GM21723 (cell line): ENCODE results near the gene TIAL1.
"Not testable (repeated sequence)": the region's sequence is repeated elsewhere in the genome, so short reads cannot be mapped to it uniquely, and the experiment has no call there.

Source experiments
- ATAC-seq: cut with Tn5 transposase; IDR thresholded peaks from one replicate; pipeline ENCODE4 v1.9.1; 2021; ENCODE audit warnings: mild to moderate bottlenecking, moderate library complexity; ENCODE audit not compliant: unreplicated experiment

Gene TIAL1

GRCh38 chr10:119616882-119617570, 20.3 kb upstream of the TIAL1 start:
- ATAC-seq = no peak

- ATAC-seq = no peak
Measured at GRCh38 chr10:119614686-119615085, 17.9 kb upstream of the TIAL1 start.

DNA sequence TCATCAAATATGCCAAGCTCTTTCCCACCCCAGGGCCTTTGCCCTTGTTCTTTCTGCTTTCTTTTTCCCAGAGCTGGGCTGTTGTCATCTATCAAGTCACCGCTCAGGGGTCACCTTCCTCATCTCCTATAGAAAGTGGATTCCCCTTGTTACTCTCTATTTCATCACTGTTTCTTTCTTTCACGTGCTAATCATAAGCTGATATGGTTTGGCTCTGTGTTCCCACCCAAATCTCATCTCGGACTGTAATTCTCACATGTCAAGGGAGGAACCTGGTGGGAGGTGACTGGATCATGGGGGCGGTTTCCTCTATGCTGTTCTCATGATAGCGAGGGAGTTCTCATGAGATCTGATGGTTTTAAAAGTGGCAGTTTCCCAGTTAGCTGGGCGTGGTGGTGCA, 17.0 kb upstream of the TIAL1 start:
- ATAC-seq = no peak

GRCh38 chr10:119611433-119611832, 14.7 kb upstream of the TIAL1 start:
- ATAC-seq = no peak

GRCh38 chr10:119609516-119609915, 12.8 kb upstream of the TIAL1 start:
- ATAC-seq = no peak

GRCh38 chr10:119608316-119609155, 11.8 kb upstream of the TIAL1 start:
- no peak for ATAC-seq

DNA sequence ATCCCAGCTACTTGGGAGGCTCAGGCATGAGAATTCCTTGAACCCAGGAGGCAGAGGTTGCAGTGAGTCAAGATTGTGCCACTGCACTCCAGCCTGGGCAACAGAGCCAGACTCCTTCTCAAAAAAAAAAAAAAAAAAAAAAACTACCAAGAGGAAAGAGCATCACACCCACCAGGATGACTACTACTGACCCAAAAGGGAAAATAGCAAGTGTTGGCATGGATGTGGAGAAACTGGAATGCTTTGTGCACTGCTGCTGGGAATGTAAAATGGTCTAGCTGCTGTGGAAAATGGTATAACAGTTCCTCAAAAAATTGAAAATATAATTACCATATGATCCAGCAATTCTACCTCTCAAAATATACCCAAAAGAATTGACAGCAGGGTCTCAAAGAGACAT, 7.7 kb upstream of the TIAL1 start:
- no peak for ATAC-seq

GRCh38 chr10:119602241-119603095, 5.7 kb upstream of the TIAL1 start:
- no peak for ATAC-seq

DNA sequence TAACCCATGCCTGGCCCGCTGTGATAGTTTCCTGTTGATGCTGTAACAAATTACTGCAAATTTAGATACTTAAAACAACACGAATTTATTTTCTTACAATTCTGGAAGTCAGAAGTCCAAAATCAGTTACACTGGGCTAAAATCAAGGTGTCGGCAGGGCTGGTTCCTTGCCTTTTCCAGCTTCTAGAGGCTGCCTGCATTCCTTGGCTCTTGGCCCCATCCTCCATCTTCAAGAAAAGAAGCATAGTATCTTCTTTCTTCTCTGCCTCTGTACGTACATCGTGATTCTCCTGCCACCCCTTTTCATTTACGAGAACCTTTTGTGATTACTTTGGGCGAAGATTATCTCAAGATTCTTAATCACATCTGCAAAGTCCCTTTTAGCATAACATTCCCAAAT, 1.6 kb upstream of the TIAL1 start:
- ATAC-seq = no peak

- peak; percentile 23 for ATAC-seq
Measured at GRCh38 chr10:119597405-119598186, 832 bp upstream of the TIAL1 start.

GRCh38 chr10:119595676-119596515, 868 bp downstream of the TIAL1 start:
- ATAC-seq = peak; percentile 3

DNA sequence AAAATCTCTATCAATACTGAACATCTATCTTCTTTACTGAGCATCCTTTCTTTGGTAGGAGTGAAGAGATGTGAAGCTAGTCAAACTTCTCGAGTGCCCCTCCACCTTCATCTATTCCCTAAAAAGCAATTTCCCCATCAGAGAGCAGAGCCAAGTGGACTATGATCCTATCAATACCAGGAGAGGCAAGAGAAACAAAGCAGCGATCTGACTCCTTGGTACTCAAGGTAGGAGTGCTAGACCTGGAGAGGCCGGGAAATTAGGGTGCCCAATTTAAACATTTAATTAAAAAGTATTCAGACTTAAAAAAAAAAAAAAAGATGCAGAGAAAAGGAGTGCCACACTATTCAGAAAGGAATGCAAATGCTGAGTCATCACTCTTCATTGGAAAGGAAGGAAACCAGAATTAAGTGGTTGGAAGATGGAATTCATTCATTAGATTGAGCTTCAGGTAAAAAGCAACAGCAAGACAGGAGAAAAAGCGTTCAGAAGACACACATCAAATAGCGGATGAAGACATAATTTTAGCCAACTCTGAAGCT, 1.6 kb downstream of the TIAL1 start:
- no peak for ATAC-seq

DNA sequence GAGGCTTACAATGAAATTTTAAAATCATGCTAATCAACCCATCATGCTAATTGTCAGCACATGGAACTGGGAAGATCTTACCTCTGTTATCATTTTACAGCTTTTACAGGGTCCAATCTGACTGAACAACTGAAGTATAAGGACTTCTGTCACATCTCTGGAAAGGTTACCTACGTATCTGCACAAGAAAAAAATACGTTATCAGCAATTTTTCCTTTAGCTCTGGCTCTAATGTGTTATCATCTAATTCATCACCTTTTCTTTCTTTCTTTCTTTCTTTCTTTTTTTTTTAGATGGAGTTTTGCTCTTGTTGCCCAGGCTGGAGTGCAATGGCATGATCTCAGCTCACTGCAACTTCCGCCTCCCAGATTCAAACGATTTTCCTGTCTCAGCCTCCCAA, 8.7 kb downstream of the TIAL1 start:
- no peak for ATAC-seq

GRCh38 chr10:119578355-119578754, 18.4 kb downstream of the TIAL1 start:
- no peak for ATAC-seq

DNA sequence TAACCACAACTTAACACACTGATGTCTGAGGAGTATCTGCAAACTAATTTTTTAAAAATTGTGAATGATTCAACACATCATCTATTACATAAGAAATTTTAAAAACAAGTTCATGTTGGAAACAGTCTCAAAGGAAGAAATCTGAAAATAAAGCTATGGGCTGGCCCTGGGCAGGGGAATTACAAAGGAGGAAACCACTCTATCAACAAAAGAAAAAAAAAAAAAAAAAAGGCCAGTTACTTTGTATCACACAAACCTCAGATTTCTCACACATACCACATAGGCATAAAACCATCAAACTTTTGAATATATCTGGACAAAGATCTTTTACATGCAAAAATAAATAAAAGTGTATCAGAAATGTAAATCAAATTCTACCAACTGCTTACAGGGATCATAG, 20.8 kb downstream of the TIAL1 start:
- no peak for ATAC-seq

DNA sequence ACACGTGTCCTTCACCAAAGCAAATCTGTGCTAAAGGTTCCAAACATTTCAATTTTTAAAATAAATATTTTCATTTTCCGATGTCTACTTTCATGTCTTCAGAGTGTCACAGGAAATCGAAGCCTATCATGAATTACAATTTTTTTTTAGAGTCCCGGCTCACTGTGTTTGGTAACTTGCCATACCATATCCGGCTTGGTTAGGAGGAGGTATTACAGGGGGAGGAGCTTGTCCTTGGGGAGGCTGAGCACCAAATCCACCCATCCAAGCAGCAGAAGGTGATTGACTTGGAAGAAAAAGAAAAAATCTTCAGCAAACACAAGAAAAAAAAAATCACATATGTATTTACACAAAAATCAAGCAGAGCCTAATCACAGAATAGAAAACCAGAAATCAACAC, 21.3 kb downstream of the TIAL1 start:
- no peak for ATAC-seq

DNA sequence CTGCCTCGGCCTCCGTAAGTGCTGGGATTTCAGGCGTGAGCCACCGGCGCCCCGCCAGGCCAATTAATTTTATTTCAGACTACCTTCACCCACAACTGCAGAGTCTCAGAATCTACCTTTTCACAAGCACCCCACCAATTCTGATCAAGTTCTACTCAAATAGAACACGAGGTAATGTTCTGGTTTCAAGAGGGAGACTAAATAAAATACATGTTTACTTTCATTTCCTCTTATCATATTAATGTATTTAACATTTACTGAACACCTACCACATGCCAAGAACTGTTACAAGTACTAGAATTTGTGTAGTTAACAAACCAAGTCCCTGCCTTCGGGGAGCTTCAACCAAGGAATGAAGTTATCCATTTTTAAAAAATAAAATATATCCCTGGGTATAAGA, 28.8 kb downstream of the TIAL1 start:
- no peak for ATAC-seq

DNA sequence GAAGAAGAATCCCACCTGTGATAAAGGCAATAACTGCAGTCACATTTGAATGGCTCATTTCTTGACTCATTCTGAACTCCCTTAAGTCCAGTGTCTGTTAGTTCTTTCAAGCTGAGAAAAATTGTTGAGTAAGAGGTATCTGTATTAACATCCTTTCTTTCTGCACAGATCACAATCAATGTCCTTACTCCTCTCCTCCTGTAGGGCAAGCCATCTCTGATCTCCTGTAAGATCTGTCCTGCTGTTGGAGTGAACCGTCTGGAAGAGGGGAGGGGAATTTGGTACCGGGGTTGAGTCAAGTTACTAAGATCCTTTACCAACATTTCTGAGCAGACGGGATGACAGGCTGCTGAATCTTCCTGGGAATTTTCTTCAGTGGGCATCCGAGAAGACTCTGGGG, 34.7 kb downstream of the TIAL1 start:
- no peak for ATAC-seq

GRCh38 chr10:119559511-119559910, 37.3 kb downstream of the TIAL1 start:
- not testable (repeated sequence) for ATAC-seq
